ENCODE results near the gene ZBTB46.
"Not testable (repeated sequence)": the region's sequence is repeated elsewhere in the genome, so short reads cannot be mapped to it uniquely, and the experiment has no call there.

Gene ZBTB46, protein sequence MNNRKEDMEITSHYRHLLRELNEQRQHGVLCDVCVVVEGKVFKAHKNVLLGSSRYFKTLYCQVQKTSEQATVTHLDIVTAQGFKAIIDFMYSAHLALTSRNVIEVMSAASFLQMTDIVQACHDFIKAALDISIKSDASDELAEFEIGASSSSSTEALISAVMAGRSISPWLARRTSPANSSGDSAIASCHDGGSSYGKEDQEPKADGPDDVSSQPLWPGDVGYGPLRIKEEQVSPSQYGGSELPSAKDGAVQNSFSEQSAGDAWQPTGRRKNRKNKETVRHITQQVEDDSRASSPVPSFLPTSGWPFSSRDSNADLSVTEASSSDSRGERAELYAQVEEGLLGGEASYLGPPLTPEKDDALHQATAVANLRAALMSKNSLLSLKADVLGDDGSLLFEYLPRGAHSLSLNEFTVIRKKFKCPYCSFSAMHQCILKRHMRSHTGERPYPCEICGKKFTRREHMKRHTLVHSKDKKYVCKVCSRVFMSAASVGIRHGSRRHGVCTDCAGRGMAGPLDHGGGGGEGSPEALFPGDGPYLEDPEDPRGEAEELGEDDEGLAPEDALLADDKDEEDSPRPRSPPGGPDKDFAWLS

GRCh38 chr20:63830841-63831588 lies at the start of gene ZBTB46:
ZBTB46 (minus strand) TSS chr20:63831264; CDS start chr20:63790757, 40,507 bp downstream.
- TF ChIP-seq CTCF (IDR thresholded peaks at IDR 0.05; ENCODE audit: insufficient read depth, missing control alignments): no peak
- DNase-seq (ENCODE audit: insufficient read length, low spot score): peak; percentile 92
- no peak for FAIRE-seq

- no peak for TF ChIP-seq CTCF (IDR thresholded peaks at IDR 0.05; ENCODE audit: insufficient read depth, missing control alignments)
- DNase-seq (ENCODE audit: insufficient read length, low spot score) (no peak), FAIRE-seq (no peak)
These were observed 48.0 kb upstream of the ZBTB46 start for GRCh38 chr20:63878899-63879663.

DNA sequence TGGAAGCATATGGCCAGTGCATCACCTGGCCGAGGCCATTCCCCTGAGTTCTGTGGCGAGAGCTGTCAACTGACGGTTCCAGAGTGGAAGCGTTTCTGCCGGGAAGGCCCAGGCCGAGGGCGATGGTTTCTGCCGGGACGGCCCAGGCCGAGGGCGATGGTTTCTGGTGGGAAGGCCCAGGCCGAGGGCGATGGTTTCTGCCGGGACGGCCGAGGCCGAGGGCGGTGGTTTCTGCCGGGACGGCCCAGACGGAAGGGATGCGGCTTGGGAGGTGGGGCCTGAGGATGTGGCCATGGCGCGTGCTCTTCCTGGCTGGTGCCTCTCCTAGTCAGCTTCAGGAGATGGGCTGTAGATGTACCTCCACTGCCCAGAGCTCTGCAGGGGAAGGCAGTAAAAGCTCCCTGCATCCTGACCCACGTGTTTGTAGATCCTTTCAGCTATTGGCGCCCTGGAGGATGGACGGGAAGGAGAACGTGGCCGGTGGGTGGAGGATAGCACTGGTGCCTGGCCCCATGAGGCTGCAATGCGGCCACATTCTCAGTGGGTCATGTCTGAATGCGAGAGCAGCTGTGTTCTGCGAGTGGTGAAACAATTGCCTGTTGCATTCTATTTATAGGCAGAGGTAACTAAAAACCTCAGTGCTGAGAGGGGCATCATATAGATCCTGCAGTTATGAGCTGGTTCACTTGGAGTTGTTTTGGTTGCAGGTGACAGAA lies 46.8 kb upstream of the ZBTB46 start:
- TF ChIP-seq CTCF (IDR thresholded peaks at IDR 0.05; ENCODE audit: insufficient read depth, missing control alignments): no peak
- DNase-seq (ENCODE audit: insufficient read length, low spot score) (no peak), FAIRE-seq (no peak)

GRCh38 chr20:63876489-63877036 lies 45.5 kb upstream of the ZBTB46 start:
- DNase-seq (ENCODE audit: insufficient read length, low spot score) (no peak), FAIRE-seq (no peak)
- TF ChIP-seq CTCF (IDR thresholded peaks at IDR 0.05; ENCODE audit: insufficient read depth, missing control alignments): no peak

- not testable (repeated sequence) for DNase-seq (ENCODE audit: insufficient read length, low spot score); FAIRE-seq
These were observed 43.2 kb upstream of the ZBTB46 start for GRCh38 chr20:63874241-63874640.

DNA sequence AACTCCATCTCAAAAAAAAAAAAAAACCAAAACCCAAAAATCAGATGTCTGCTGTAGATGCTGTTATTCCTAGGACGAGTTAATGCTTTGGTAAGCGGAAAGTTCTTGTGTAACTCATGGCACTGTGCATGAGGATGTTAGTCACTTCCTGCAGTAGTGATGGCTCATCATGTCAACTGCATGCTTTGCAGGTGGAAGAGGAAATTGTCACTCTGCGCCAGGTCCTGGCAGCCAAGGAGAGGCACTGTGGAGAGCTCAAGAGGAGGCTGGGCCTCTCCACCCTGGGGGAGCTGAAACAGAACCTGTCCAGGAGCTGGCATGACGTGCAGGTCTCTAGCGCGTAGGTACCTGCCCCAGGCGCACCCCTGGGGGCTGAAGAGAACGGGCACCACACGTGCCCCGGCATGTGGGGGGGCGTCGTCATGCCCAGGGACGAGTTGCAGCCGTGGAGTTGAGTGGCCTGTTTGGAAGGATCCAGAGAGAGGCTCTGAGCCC lies 42.5 kb upstream of the ZBTB46 start:
- no peak for DNase-seq (ENCODE audit: insufficient read length, low spot score)
- FAIRE-seq: no peak
- no peak for TF ChIP-seq CTCF (IDR thresholded peaks at IDR 0.05; ENCODE audit: insufficient read depth, missing control alignments)
